Eye (tissue), 1 donor: ENCODE data around the gene SARS1.
"Not testable (repeated sequence)": the region's sequence is repeated elsewhere in the genome, so short reads cannot be mapped to it uniquely, and the experiment has no call there.

Source experiments
- DNase-seq: peaks from one replicate; pipeline ENCODE4 v3.0.0-alpha.2; 2015

The SARS1 gene

DNA sequence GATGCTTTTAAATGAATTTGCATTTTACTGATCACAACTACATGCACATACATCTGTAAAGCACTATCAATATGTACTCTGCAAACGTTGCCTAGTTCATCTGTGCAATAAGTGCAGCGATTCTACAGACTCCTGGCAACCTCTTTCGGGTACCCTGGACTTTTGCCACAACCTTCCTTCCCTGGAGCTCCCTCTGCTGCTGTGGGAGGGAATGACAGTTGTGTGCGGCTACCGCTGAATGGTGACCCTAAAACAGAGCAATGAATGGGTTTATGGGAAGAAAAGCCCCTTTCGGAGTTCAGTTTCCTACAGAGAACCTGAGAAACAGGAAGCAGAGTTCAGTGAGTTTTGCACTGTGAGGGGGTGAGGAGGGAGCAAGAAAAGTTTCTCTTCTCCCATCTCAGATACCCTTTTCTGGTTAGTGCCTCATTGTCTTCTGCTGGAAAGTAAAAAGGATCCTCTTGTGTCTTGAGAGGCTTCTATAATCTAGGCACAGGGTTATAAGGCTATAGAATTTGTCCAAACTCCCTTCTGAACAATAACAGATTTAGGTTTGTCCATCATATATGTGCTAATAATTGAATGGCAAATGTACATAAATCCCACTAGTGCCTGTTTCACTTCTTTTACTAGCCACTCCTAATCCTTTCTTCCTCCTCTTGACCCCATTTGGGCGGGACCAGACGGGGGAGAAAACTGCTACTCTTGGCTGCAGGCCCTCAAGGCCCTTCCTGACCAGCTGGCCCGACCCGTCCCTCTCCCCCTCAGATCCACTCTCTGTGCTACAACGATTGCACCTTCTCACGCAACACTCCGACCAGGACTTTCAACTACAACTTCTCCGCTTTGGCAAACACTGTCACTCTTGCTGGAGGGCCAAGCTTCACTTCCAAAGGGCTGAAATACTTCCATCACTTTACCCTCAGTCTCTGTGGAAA is 19.8 kb upstream of the SARS1 start:
- DNase-seq = no peak

GRCh38 chr1:109197158-109198042 is 16.3 kb upstream of the SARS1 start:
- DNase-seq = no peak

DNA sequence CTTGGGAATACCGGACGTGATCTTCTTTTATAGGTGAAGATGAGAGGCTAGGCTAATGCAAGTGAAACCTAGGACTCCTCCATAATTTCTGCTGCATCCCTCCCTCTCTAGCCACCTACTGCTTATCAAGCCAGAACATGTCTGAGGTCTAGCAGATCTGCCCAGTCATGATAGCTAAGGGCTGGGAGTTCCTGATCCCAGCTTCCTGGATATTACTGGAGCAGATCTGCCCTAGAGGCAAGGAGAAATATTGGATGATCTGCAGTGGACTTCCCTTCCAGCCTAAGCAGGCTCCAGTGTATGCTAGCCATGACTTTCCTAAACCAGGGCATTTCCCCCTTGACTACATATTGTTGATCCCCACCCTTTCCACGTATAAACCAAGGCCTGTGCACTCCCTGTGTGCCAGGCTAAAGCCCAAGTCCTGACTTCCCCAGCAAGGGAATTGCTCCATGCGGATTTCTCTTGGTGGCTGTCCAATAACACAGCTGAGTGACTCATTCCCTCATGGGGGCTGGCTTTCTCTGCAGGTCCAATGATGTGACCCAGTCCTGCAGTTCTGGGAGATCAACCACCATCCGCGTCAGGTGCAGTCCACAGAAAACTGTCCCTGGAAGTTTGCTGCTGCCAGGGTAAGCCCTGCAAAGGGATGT is 15.5 kb upstream of the SARS1 start:
- DNase-seq = no peak

DNA sequence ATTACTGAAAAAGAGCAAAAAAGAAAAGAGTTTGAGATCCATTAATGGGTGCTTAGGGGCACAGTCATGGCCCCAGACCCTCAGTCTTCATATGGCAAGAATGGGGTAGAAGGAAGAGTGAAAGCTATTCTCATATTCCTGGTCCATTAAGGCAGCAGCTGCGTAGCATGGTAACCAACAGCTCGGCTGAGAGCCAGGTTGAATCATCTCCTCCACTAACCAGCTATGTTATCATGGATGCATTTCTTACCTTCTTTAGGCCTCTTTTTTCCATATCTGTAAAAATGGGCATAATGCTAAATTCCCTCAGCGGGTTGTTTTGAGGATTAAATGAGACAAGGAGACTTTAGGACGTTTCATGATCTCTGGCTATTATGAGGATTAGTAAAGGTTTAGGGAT is 15.0 kb upstream of the SARS1 start:
- DNase-seq = no peak

- DNase-seq = no peak
Observed at GRCh38 chr1:109199710-109200109, 14.0 kb upstream of the SARS1 start.

GRCh38 chr1:109201123-109201703 is 12.5 kb upstream of the SARS1 start:
- peak; percentile 62 for DNase-seq

DNA sequence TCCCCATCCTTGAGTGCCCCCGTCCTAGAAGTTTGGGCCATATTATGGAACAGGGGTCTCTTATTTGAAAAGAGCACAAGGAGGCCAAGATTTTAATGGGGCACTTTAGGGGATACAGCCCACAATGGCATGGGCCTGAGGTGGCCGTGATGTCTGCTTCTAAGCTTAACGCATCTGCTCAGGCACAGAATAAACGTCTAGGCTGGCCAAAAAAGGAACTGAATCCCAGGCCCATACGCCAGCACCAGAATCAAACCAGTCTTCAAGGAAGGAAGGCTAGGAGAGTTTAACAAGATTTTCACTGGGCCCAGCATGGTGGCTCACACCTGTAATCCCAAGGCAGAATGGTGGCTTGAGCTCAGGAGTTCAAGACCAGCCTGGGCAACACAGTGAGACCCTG is 9.2 kb upstream of the SARS1 start:
- DNase-seq = no peak

DNA sequence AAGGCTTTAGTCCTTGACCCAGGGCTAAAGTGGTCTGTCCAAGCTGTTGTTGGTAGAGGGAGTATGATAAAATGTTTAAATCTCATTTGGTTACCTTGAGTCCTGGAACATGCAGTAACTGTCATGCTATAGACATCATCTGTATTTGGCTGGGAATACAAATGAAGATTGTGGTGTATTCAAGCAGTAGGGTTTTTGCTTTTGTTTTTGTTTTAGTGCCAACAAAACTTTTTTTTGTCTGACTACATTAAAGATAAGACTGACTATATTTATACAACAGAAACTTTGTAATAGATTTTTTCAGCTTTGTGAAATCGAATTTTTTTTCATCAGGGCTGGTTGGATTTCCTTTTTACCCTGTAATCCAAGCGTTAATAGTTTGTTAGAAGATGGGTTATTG is 7.4 kb upstream of the SARS1 start:
- DNase-seq = no peak

GRCh38 chr1:109207467-109208103 is 6.1 kb upstream of the SARS1 start:
- no peak for DNase-seq

DNA sequence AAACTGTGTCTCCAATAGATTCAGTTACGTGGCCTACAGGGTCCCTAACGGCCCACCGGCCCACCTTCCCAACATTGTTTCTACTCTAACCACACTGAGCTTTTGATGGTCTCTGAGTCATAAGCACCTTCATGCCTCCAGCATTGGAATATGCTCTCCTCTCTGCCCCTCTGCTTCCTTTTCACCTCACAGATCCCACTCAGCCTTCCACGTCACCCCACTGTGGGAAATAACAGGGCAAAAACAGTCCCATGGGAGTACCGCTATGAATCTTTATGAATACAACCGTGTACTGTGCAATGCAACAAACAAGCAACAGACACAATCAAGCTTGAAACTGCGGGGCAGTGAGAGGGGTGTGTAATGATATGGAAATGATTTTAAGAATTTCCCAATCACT is 5.3 kb upstream of the SARS1 start:
- no peak for DNase-seq

DNA sequence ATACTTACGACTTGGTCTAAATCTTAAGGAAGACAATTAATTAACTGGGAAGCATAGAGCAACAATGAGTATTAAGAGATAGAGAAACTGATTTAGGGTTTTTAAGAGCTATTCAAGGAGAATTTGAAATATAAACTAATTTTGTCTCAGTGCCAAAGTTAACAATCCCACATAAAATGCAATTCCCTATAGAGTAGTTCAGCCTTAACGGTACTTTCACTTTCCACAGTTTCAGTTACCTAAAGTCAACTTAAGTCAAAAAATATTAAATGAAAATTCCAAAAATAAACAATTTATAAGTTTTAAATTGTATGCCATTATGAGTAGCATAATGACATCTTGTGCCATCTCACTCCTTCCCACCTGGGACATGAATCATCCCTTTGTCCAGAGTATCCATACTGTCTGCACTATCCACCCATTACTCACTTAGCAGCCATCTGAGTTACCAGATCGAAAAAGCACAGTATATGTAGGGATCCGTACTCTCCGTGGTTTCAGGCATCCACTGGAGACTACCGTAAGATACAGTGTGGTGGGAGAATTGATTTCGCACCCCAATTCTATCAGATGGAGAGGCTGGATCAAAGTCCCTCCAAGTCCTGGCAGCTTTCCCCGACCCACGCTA is 4.8 kb upstream of the SARS1 start:
- DNase-seq = no peak

DNA sequence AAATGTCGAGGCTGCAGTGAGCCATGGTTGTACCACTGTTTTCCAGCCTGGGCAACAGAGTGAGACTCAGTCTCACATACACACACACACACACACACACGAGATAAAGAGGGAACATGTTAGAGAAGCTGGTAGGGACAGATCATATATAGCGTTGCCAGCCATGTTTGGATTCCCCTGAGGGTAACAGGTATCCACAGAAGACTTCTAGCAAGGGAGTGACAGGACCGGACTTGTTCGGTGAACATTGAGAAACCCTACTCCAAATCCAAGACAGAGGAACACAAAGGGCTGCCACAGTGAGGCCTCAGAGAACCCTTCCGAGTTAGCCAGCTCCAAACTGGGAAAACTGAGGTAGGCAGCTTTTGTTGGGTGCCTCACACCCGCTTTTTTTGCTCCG is 3.7 kb upstream of the SARS1 start:
- no peak for DNase-seq

DNA sequence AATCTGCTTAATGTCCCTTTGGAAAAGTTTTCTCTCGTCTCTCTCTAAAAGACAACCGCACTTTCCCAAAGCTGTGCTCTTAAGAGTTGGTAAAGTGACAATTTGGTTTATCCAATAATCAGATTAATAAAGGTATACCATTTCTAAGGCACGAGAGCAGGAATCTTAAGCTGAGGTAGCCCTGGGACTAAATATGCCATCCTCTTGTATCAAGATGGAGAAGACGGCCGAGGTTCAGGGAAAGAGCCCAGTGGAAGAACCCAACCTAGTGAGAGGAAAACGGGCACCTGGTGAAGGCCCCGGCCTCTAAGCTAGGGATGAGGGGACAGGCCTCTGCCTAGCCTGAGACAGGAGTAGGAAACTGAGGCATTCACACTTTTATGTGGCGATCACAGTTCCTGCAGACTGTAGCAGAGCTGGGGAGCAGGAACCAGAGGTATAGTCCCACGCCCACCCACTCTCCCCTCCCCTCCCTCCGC is 334 bp upstream of the SARS1 start:
- no peak for DNase-seq

DNA sequence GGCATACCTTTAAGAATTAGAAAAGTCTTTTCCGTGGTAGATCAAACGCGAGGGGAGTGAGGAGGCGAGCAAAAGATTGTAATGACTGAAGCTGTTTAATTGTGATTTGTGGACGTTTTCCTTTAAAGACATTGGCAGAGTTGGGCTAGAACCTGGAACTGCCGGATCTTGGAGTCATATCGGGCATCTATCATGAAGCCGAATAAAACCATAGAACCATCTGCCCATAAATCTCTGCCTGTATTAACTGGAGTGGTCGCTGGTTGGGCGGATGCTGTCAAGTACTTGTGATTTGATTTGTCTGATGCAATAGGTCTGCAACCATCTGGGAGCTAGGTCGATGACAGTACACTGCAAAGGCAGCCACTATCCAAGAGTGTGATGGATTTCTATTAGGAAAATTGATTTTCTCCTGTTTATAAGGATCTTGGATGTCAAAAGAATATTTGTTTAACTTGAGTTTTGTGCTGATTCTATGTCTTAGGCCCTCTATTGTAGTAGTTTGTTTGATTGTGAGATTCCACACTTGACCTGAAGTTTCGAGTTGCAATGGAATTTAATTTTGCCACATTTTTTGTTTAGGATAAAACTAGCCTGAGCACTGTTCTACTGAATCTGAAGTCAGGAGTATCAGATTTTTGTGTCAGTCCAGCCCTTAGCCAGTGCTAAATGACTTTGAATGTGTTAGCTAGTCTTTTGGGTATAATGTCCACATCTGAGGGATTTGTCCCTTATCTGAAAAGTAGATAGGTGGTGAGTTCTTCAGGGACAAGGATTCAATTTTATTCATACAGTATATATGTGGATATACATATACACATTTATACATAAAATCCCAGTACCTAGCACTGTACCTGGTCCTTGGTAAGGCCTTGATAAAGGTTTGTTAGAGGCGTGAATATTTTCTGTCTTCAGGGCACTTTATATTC is 1.2 kb downstream of the SARS1 start:
- DNase-seq = peak; percentile 75

DNA sequence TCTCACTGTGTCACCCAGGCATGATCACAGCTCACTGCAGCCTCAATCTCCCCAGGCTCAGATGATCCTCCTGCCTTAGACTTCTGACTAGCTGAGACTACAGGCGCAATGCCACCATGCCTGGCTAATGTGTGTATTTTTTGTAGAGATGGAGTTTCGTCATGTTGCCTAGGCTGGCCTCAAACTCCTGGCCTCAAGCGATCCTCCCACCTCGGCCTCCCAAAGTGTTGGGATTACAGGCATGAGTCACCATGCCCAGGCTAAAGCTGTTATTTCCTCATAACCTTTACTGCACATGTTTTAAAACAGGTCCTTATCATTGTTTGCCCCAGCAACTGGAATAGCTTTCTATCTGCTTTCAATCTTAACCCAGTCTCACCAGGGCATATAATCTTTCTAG is 2.9 kb downstream of the SARS1 start:
- DNase-seq = no peak

GRCh38 chr1:109218516-109218915 is 4.8 kb downstream of the SARS1 start:
- no peak for DNase-seq

GRCh38 chr1:109221201-109221600 is 7.5 kb downstream of the SARS1 start:
- DNase-seq = not testable (repeated sequence)

DNA sequence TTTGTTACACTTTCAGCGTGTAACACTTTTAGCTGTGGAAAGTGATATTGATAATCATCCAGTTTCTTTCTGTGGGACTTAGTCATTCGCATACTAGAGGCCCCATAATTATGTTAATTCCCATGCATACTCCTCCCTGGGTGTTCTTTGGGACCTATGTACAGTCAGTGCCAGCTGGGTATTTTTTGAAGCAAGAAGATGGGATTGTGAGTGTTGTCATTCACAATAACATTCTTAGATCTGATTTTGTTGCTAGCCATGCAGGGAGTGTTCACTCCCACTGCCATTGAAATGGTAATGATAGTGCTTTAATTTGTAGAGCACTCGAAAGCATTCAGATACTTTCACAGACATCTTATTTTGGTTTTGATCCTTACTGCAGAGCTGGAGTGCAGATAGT is 11.6 kb downstream of the SARS1 start:
- DNase-seq = no peak

GRCh38 chr1:109225711-109226445 is 12.2 kb downstream of the SARS1 start:
- DNase-seq = no peak

- DNase-seq = no peak
Observed at GRCh38 chr1:109228167-109228566, 14.4 kb downstream of the SARS1 start.
